PC-9 (cell line): ENCODE results near the gene PPP1R37. TPM values are rescaled to one million over a fixed set of nuclear protein-coding genes. Genes with fewer than 3 reads are reported as not detected.

Experiments
- BruUV-seq: library from RNA; stranded (reverse); fragments of 400-500 nt; replicated peaks from 2 replicates; lab custom pipeline; 2021; lab: Mats Ljungman, UMichigan
- CTCF ChIA-PET: fragments of 300-600 bp; sonication (Branson Sonifier 250); formaldehyde crosslinking; loops from one replicate; lab custom pipeline; 2022; ENCODE audit warnings: antibody characterized with exemption; lab: Charles Lee
- POLR2A ChIA-PET: fragments of 300-600 bp; sonication (Branson Sonifier 250); formaldehyde crosslinking; loops from one replicate; lab custom pipeline; 2022; ENCODE audit warnings: antibody characterized with exemption; ENCODE audit not compliant: unreplicated experiment; lab: Charles Lee
- DNase-seq, 2 experiments: peaks; one replicate each; pipeline versions ENCODE4 v3.0.0 to v3.0.0-alpha.2; 2015 to 2022; ENCODE audit warnings: mixed read lengths in 1 of 2
- H2AFZ ChIP-seq: fragments of 200-600 bp; sonication (generic); 2 replicates; pipeline ENCODE4 v1.8.1; 2017; ENCODE audit warnings: antibody characterized with exemption
- H3F3A ChIP-seq: fragments of 200-600 bp; sonication (generic); 2 replicates; pipeline ENCODE4 v1.8.1; 2017; ENCODE audit warnings: antibody characterized with exemption, mild to moderate bottlenecking, low read depth; ENCODE audit not compliant: insufficient read depth
- H3K27ac ChIP-seq: fragments of 200-600 bp; sonication (generic); 2 replicates; pipeline ENCODE4 v1.6.1; 2016; ENCODE audit warnings: mixed run types
- H3K27me3 ChIP-seq: fragments of 200-600 bp; sonication (generic); 2 replicates; pipeline ENCODE4 v1.6.1; 2016; ENCODE audit warnings: low read depth, mixed run types; ENCODE audit not compliant: insufficient read depth
- H3K36me3 ChIP-seq: fragments of 200-600 bp; sonication (generic); 2 replicates; pipeline ENCODE4 v1.6.1; 2016; ENCODE audit warnings: low read depth, mixed run types
- H3K4me1 ChIP-seq: fragments of 200-600 bp; sonication (generic); replicated peaks from 2 replicates; pipeline ENCODE4 v1.6.1; 2016; ENCODE audit warnings: mixed run types; ENCODE audit not compliant: insufficient read depth
- H3K4me2 ChIP-seq: fragments of 200-600 bp; sonication (generic); 2 replicates; pipeline ENCODE4 v1.6.1; 2017; ENCODE audit warnings: mixed run types
- H3K4me3 ChIP-seq: fragments of 200-600 bp; sonication (generic); 2 replicates; pipeline ENCODE4 v1.6.1; 2016; ENCODE audit warnings: mixed run types
- H3K79me2 ChIP-seq: fragments of 200-600 bp; sonication (generic); 2 replicates; pipeline ENCODE4 v1.6.1; 2017; ENCODE audit warnings: low read depth, mixed run types
- H3K9me2 ChIP-seq: fragments of 200-600 bp; sonication (generic); 2 replicates; pipeline ENCODE4 v1.8.1; 2017; ENCODE audit warnings: mild to moderate bottlenecking; ENCODE audit not compliant: insufficient read depth
- H3K9me3 ChIP-seq: fragments of 200-600 bp; sonication (generic); 2 replicates; pipeline ENCODE4 v1.8.1; 2016; ENCODE audit warnings: low read depth; ENCODE audit not compliant: insufficient read depth
- H4K20me1 ChIP-seq: fragments of 200-600 bp; sonication (generic); 2 replicates; pipeline ENCODE4 v1.8.1; 2017; ENCODE audit not compliant: insufficient read depth
- CTCF ChIP-seq: fragments of 200-600 bp; sonication (generic); conservative IDR thresholded peaks from 2 replicates; pipeline ENCODE4 v1.6.1; 2017; ENCODE audit warnings: mixed run types, antibody characterized with exemption, mild to moderate bottlenecking, moderate library complexity
- EZH2 ChIP-seq: fragments of 200-600 bp; sonication (generic); IDR thresholded peaks from 2 replicates; pipeline ENCODE4 v1.8.0; 2017; ENCODE audit warnings: antibody characterized with exemption, low read depth
- intact Hi-C: fragments of 100-400 bp; cut with micrococcal nuclease; formaldehyde crosslinking; loops from one replicate; pipeline ENCODE4 v1.10.0; 2022; ENCODE audit not compliant: unreplicated experiment
- total RNA-seq: library from RNA; stranded (reverse); gene quantifications from 2 replicates; pipeline ENCODE4 v1.2.3, GENCODE V29; 2021

Gene PPP1R37
- total RNA-seq, 1 experiment from 2014 or later: 41.1 TPM

GRCh38 chr19:45096700-45097099 is 3.7 kb downstream of the PPP1R37 start:
- no peak for DNase-seq
- no peak overlapping the region for H2AFZ ChIP-seq
- no peaks in the 10 kb centered on the region for H3K9me3 ChIP-seq
- no peaks in the 10 kb centered on the region for H3K9me2 ChIP-seq
- intact Hi-C loops: loop anchor here (10.0 kb wide), 2 partner anchors 148 to 308 kb away; partner anchors contain the start of genes EXOC3L2, POLR1G and PPP1R13L
- no peak overlapping the region for H3K27ac ChIP-seq
- peaks cover 86% of the 10 kb centered on the region for H3K79me2 ChIP-seq
- H3K4me2 ChIP-seq: no peak overlapping the region
- no TSS peak for BruUV-seq
- peaks cover 25% of the 10 kb centered on the region for H3K4me1 ChIP-seq
- peaks cover 71% of the 10 kb centered on the region for H4K20me1 ChIP-seq
- ChIA-PET POLR2A (no interaction called here), CTCF (no interaction called here)
- no peak for TF ChIP-seq CTCF
- TF ChIP-seq EZH2: no peak
- H3K4me3 ChIP-seq: no peak overlapping the region
- no peaks in the 10 kb centered on the region for H3K27me3 ChIP-seq
- H3F3A ChIP-seq: peaks cover 7% of the 10 kb centered on the region; the same call in 1 of the 2 replicates
- no peaks in the 10 kb centered on the region for H3K36me3 ChIP-seq

GRCh38 chr19:45097450-45097775 is 4.4 kb downstream of the PPP1R37 start:
- no peak overlapping the region for H2AFZ ChIP-seq
- H3K4me2 ChIP-seq: no peak overlapping the region
- no peaks in the 10 kb centered on the region for H3K36me3 ChIP-seq
- H3K27ac ChIP-seq: no peak overlapping the region
- H4K20me1 ChIP-seq: peaks cover 77% of the 10 kb centered on the region
- peaks cover 25% of the 10 kb centered on the region for H3K4me1 ChIP-seq
- no TSS peak for BruUV-seq
- H3K79me2 ChIP-seq: peaks cover 93% of the 10 kb centered on the region
- H3K9me2 ChIP-seq: no peaks in the 10 kb centered on the region
- H3K9me3 ChIP-seq: no peaks in the 10 kb centered on the region
- POLR2A ChIA-PET: no interaction called here
- TF ChIP-seq CTCF (no peak), EZH2 (no peak)
- no peak overlapping the region for H3K4me3 ChIP-seq
- no peaks in the 10 kb centered on the region for H3K27me3 ChIP-seq
- no peak for DNase-seq
- intact Hi-C loops: loop anchor here (10.0 kb wide), 2 partner anchors 147 to 307 kb away; partner anchors contain the start of genes EXOC3L2, POLR1G and PPP1R13L
- CTCF ChIA-PET: interaction anchor here (0.7 kb wide), 1 partner anchor 9 kb away, joined by 3 read pairs; no protein-coding TSS in a partner anchor
- peaks cover under 1% of the 10 kb centered on the region; the same call in 1 of the 2 replicates for H3F3A ChIP-seq

GRCh38 chr19:45097776-45098520 is 5.0 kb downstream of the PPP1R37 start:
- no peaks in the 10 kb centered on the region for H3F3A ChIP-seq
- no peak overlapping the region for H3K4me3 ChIP-seq
- H3K36me3 ChIP-seq: no peaks in the 10 kb centered on the region
- H3K79me2 ChIP-seq: peaks cover 98% of the 10 kb centered on the region
- H3K27me3 ChIP-seq: no peaks in the 10 kb centered on the region
- DNase-seq: peak; percentile 54 to 69
- no peaks in the 10 kb centered on the region for H3K9me2 ChIP-seq
- peaks cover 25% of the 10 kb centered on the region for H3K4me1 ChIP-seq
- ChIA-PET CTCF (interaction anchor here (0.6 to 1.5 kb wide), 4 partner anchors 8 to 289 kb away, joined by 3 to 5 read pairs (median 3); partner anchors contain the start of gene BCAM), POLR2A (interaction anchor here (0.5 to 0.8 kb wide), 3 partner anchors 33 to 183 kb away, joined by 3 to 30 read pairs (median 9); partner anchors contain the start of gene TRAPPC6A)
- peaks cover 82% of the 10 kb centered on the region for H4K20me1 ChIP-seq
- BruUV-seq: no TSS peak
- H2AFZ ChIP-seq: no peak overlapping the region
- TF ChIP-seq CTCF (no peak), EZH2 (no peak)
- intact Hi-C loops: loop anchor here (10.0 kb wide), 2 partner anchors 147 to 307 kb away; partner anchors contain the start of genes EXOC3L2, POLR1G and PPP1R13L
- H3K4me2 ChIP-seq: peak overlapping the region; percentile 39
- H3K27ac ChIP-seq: no peak overlapping the region
- H3K9me3 ChIP-seq: no peaks in the 10 kb centered on the region
